BE2C (cell line): Measurements from ENCODE around the gene CCNB1.
"Not testable (repeated sequence)": the region's sequence is repeated elsewhere in the genome, so short reads cannot be mapped to it uniquely, and the experiment has no call there.

ENCODE experiments used
- DNase-seq: peaks from one replicate; pipeline ENCODE4 v3.0.0-alpha.2; 2020
- H3K27me3 ChIP-seq: fragments of 250-450 bp; sonication (Bioruptor Pico); 2 replicates; pipeline ENCODE4 v1.5.1; 2020; ENCODE audit warnings: mild to moderate bottlenecking
- H3K36me3 ChIP-seq: fragments of 250-450 bp; sonication (Bioruptor Pico); 2 replicates; pipeline ENCODE4 v1.5.1; 2020; ENCODE audit warnings: mild to moderate bottlenecking
- H3K4me1 ChIP-seq: fragments of 250-450 bp; sonication (Bioruptor Pico); 2 replicates; pipeline ENCODE4 v1.5.1; 2020
- H3K4me3 ChIP-seq: 2 replicates; pipeline ENCODE4 v1.5.1; 2011; ENCODE audit warnings: low read depth, low read length
- H3K9me3 ChIP-seq: fragments of 250-450 bp; sonication (Bioruptor Pico); 2 replicates; pipeline ENCODE4 v1.5.1; 2020
- CTCF ChIP-seq: IDR thresholded peaks from 2 replicates; pipeline ENCODE4 v1.5.1; 2012; ENCODE audit warnings: mild to moderate bottlenecking, low read depth, low read length

The CCNB1 gene

GRCh38 chr5:69170495-69170894 is 3.5 kb downstream of the CCNB1 start:
- TF ChIP-seq CTCF = no peak
- H3K27me3 ChIP-seq = no peaks in the 10 kb centered on the region
- no peak for DNase-seq
- peaks cover 72% of the 10 kb centered on the region for H3K36me3 ChIP-seq
- H3K4me1 ChIP-seq = peaks cover 6% of the 10 kb centered on the region; the same call in 1 of the 2 replicates
- no peaks in the 10 kb centered on the region for H3K9me3 ChIP-seq
- no peak overlapping the region for H3K4me3 ChIP-seq

- Histone ChIP-seq H3K9me3 (no peaks in the 10 kb centered on the region), H3K4me3 (no peak overlapping the region), H3K36me3 (peaks cover 74% of the 10 kb centered on the region), H3K4me1 (peaks cover 6% of the 10 kb centered on the region; the same call in 1 of the 2 replicates), H3K27me3 (no peaks in the 10 kb centered on the region)
- TF ChIP-seq CTCF = no peak
- no peak for DNase-seq
These were observed 4.0 kb downstream of the CCNB1 start for GRCh38 chr5:69170969-69171368.

- DNase-seq, H3K36me3 ChIP-seq, H3K9me3 ChIP-seq, H3K4me3 ChIP-seq, H3K4me1 ChIP-seq, H3K27me3 ChIP-seq: not testable (repeated sequence)
These were observed 14.8 kb downstream of the CCNB1 start for GRCh38 chr5:69181659-69182293.

GRCh38 chr5:69184621-69185020 is 17.7 kb downstream of the CCNB1 start:
- no peaks in the 10 kb centered on the region for H3K27me3 ChIP-seq
- no peak for DNase-seq
- no peak overlapping the region for H3K4me3 ChIP-seq
- no peaks in the 10 kb centered on the region for H3K9me3 ChIP-seq
- H3K36me3 ChIP-seq = no peaks in the 10 kb centered on the region
- no peak for TF ChIP-seq CTCF
- H3K4me1 ChIP-seq = no peaks in the 10 kb centered on the region

- Histone ChIP-seq H3K9me3 (no peaks in the 10 kb centered on the region), H3K4me1 (no peaks in the 10 kb centered on the region), H3K27me3 (no peaks in the 10 kb centered on the region), H3K4me3 (no peak overlapping the region), H3K36me3 (peaks cover 7% of the 10 kb centered on the region)
- DNase-seq = no peak
- no peak for TF ChIP-seq CTCF
These were observed 20.4 kb downstream of the CCNB1 start for GRCh38 chr5:69187342-69187741.

GRCh38 chr5:69188811-69189161 is 21.8 kb downstream of the CCNB1 start:
- Histone ChIP-seq H3K4me3 (peak overlapping the region; percentile 85), H3K9me3 (no peaks in the 10 kb centered on the region), H3K27me3 (no peaks in the 10 kb centered on the region), H3K36me3 (peaks cover 9% of the 10 kb centered on the region), H3K4me1 (no peaks in the 10 kb centered on the region)
- DNase-seq = no peak
- no peak for TF ChIP-seq CTCF
